WTC11 (cell line): ENCODE measurements around the gene COL10A1. TPM values are rescaled to one million over a fixed set of nuclear protein-coding genes. Genes with fewer than 3 reads are reported as not detected.

Experiments
- ATAC-seq: fragments of 200-7000 bp; cut with Tn5 transposase; 2 replicates; pipeline ENCODE4 v1.10.0; 2021; ENCODE audit warnings: mild to moderate bottlenecking, moderate library complexity
- CTCF ChIA-PET: fragments of 300-600 bp; sonication (Branson Sonifier 250); formaldehyde crosslinking; loops from one replicate; lab custom pipeline; 2021; ENCODE audit warnings: antibody characterized with exemption; lab: Charles Lee
- POLR2A ChIA-PET: fragments of 350-600 bp; sonication (Branson Sonifier 250); formaldehyde crosslinking; loops from one replicate; lab custom pipeline; 2021; ENCODE audit warnings: antibody characterized with exemption; lab: Charles Lee
- DNase-seq: peaks from one replicate; pipeline ENCODE4 v3.0.0; 2021; ENCODE audit warnings: low spot score
- H3K27ac Mint-ChIP-seq: 2 replicates; pipeline ENCODE4 v1.8.0; 2021; ENCODE audit warnings: mixed read lengths
- H3K27me3 Mint-ChIP-seq: 2 replicates; pipeline ENCODE4 v1.8.0; 2021; ENCODE audit warnings: low read depth, mild to moderate bottlenecking, moderate library complexity, mixed read lengths
- H3K36me3 Mint-ChIP-seq: 2 replicates; pipeline ENCODE4 v1.8.0; 2021; ENCODE audit warnings: mixed read lengths
- H3K4me1 Mint-ChIP-seq: 2 replicates; pipeline ENCODE4 v1.8.0; 2022; ENCODE audit warnings: mixed read lengths
- H3K4me3 Mint-ChIP-seq: 2 replicates; pipeline ENCODE4 v1.8.0; 2021; ENCODE audit warnings: mild to moderate bottlenecking, moderate library complexity, mixed read lengths
- H3K9me3 Mint-ChIP-seq: 2 replicates; pipeline ENCODE4 v1.8.0; 2021; ENCODE audit warnings: mixed read lengths
- AR ChIP-seq: fragments of 250-450 bp; sonication (Bioruptor Pico); IDR thresholded peaks from 2 replicates; pipeline ENCODE4 v1.9.0; 2021; ENCODE audit warnings: mild to moderate bottlenecking
- ATF2 ChIP-seq: sonication (generic); formaldehyde crosslinking; IDR thresholded peaks from 2 replicates; pipeline ENCODE4 v1.8.1; 2022; ENCODE audit warnings: low read depth, missing genetic modification reagents, borderline replicate concordance
- CBFB ChIP-seq: sonication (generic); formaldehyde crosslinking; IDR thresholded peaks from 2 replicates; pipeline ENCODE4 v1.8.1; 2022; ENCODE audit warnings: mild to moderate bottlenecking, low read depth, missing genetic modification reagents
- E2F1 ChIP-seq: sonication (generic); formaldehyde crosslinking; IDR thresholded peaks from 2 replicates; pipeline ENCODE4 v1.8.0; 2022; ENCODE audit warnings: mild to moderate bottlenecking, missing genetic modification reagents
- FOXJ3 ChIP-seq: sonication (generic); formaldehyde crosslinking; IDR thresholded peaks from 2 replicates; pipeline ENCODE4 v1.9.0; 2021; ENCODE audit warnings: missing genetic modification reagents, mild to moderate bottlenecking, borderline replicate concordance
- FOXP4 ChIP-seq: sonication (generic); formaldehyde crosslinking; IDR thresholded peaks from 2 replicates; pipeline ENCODE4 v1.8.0; 2022; ENCODE audit warnings: mild to moderate bottlenecking, missing genetic modification reagents
- GABPB1 ChIP-seq: sonication (generic); formaldehyde crosslinking; IDR thresholded peaks from 2 replicates; pipeline ENCODE4 v1.8.1; 2023; ENCODE audit warnings: mild to moderate bottlenecking, missing genetic modification reagents
- GTF2I ChIP-seq: fragments of 250-450 bp; sonication (Bioruptor Pico); conservative IDR thresholded peaks from 2 replicates; pipeline ENCODE4 v1.4.0; 2021; ENCODE audit warnings: mild to moderate bottlenecking
- HMGXB4 ChIP-seq: sonication (generic); formaldehyde crosslinking; IDR thresholded peaks from 2 replicates; pipeline ENCODE4 v1.8.1; 2023; ENCODE audit warnings: mild to moderate bottlenecking, moderate library complexity, missing genetic modification reagents
- IRF1 ChIP-seq: sonication (generic); formaldehyde crosslinking; IDR thresholded peaks from 2 replicates; pipeline ENCODE4 v1.8.0; 2023; ENCODE audit warnings: missing genetic modification reagents
- MYBL2 ChIP-seq: sonication (generic); formaldehyde crosslinking; IDR thresholded peaks from 2 replicates; pipeline ENCODE4 v1.8.1; 2023; ENCODE audit warnings: mild to moderate bottlenecking, moderate library complexity, missing genetic modification reagents
- PREB ChIP-seq: sonication (generic); formaldehyde crosslinking; IDR thresholded peaks from 2 replicates; pipeline ENCODE4 v1.8.1; 2022; ENCODE audit warnings: mild to moderate bottlenecking, missing genetic modification reagents, moderate library complexity, borderline replicate concordance
- TEAD4 ChIP-seq: sonication (generic); formaldehyde crosslinking; IDR thresholded peaks from 2 replicates; pipeline ENCODE4 v1.8.0; 2022; ENCODE audit warnings: mild to moderate bottlenecking, missing genetic modification reagents
- ZBTB21 ChIP-seq: sonication (generic); formaldehyde crosslinking; IDR thresholded peaks from 2 replicates; pipeline ENCODE4 v1.8.1; 2023; ENCODE audit warnings: mild to moderate bottlenecking, missing genetic modification reagents, borderline replicate concordance
- ZNF138 ChIP-seq: sonication (generic); formaldehyde crosslinking; conservative IDR thresholded peaks from 2 replicates; pipeline ENCODE4 v1.8.1; 2022; ENCODE audit warnings: mild to moderate bottlenecking, moderate library complexity, missing genetic modification reagents
- ZNF232 ChIP-seq: sonication (generic); formaldehyde crosslinking; IDR thresholded peaks from 2 replicates; pipeline ENCODE4 v1.8.0; 2022; ENCODE audit warnings: mild to moderate bottlenecking, missing genetic modification reagents
- ZNF263 ChIP-seq: sonication (generic); formaldehyde crosslinking; IDR thresholded peaks from 2 replicates; pipeline ENCODE4 v1.8.1; 2022; ENCODE audit warnings: low read depth, mild to moderate bottlenecking, moderate library complexity, missing genetic modification reagents
- ZNF396 ChIP-seq: fragments of 250-450 bp; sonication (Bioruptor Pico); IDR thresholded peaks from 2 replicates; pipeline ENCODE4 v1.8.0; 2021; ENCODE audit warnings: mild to moderate bottlenecking, moderate library complexity, borderline replicate concordance
- total RNA-seq: library from RNA; stranded (reverse); gene quantifications from 3 replicates; pipeline ENCODE4 v1.2.3, GENCODE V29; 2021

Gene COL10A1
- total RNA-seq, 1 experiment from 2014 or later: not detected

- H3K27me3 Mint-ChIP-seq: peaks cover 9% of the 10 kb centered on the region
- peaks cover 68% of the 10 kb centered on the region for H3K4me1 Mint-ChIP-seq
- H3K36me3 Mint-ChIP-seq: peaks cover 9% of the 10 kb centered on the region
- peak overlapping the region; percentile 91 for H3K4me3 Mint-ChIP-seq
- TF ChIP-seq GTF2I (CRISPR knock-in tag): 0 out of 2 replicates have a peak, but pooled peaks have one; percentile 37
- no peak for TF ChIP-seq ATF2
- TF ChIP-seq AR (CRISPR knock-in tag): no peak
- peaks cover under 1% of the 10 kb centered on the region for H3K9me3 Mint-ChIP-seq
- POLR2A ChIA-PET: no interaction called here
- DNase-seq: no peak
- no peak for ATAC-seq
- CTCF ChIA-PET: interaction anchor here (2.2 to 2.7 kb wide), 2 partner anchors 10 to 91 kb away, joined by 9 to 16 read pairs; no protein-coding TSS in a partner anchor
- peak overlapping the region; percentile 85 for H3K27ac Mint-ChIP-seq
Measured at GRCh38 chr6:116101790-116102189, 24.1 kb downstream of the COL10A1 start.

- DNase-seq (no peak), ATAC-seq (no peak)
- CTCF ChIA-PET: interaction anchor here (1.4 to 2.7 kb wide), 3 partner anchors 8 to 90 kb away, joined by 4 to 16 read pairs (median 9); no protein-coding TSS in a partner anchor
- POLR2A ChIA-PET: interaction anchor here (1.2 to 1.4 kb wide), 2 partner anchors 11 to 131 kb away, joined by 3 to 5 read pairs; no protein-coding TSS in a partner anchor
- H3K4me3 Mint-ChIP-seq: peak overlapping the region; percentile 91
- peaks cover 9% of the 10 kb centered on the region for H3K27me3 Mint-ChIP-seq
- peaks cover 14% of the 10 kb centered on the region for H3K36me3 Mint-ChIP-seq
- peaks cover 64% of the 10 kb centered on the region for H3K4me1 Mint-ChIP-seq
- no peak for TF ChIP-seq ZNF138 (CRISPR knock-in tag)
- TF ChIP-seq FOXJ3 (CRISPR knock-in tag): no peak
- no peak for TF ChIP-seq MYBL2 (CRISPR knock-in tag)
- no peak for TF ChIP-seq ZNF263 (CRISPR knock-in tag)
- no peak for TF ChIP-seq ZBTB21 (CRISPR knock-in tag)
- TF ChIP-seq TEAD4 (CRISPR knock-in tag): no peak
- TF ChIP-seq ZNF232: no peak
- TF ChIP-seq PREB: no peak
- no peak for TF ChIP-seq FOXP4 (CRISPR knock-in tag)
- TF ChIP-seq, all 79 proteins: peak for 0
- Mint-ChIP-seq H3K9me3 (peaks cover 6% of the 10 kb centered on the region), H3K27ac (peak overlapping the region; percentile 85)
Measured at GRCh38 chr6:116101302-116101718, 24.6 kb downstream of the COL10A1 start.

GRCh38 chr6:116100419-116101301 is 25.3 kb downstream of the COL10A1 start, which contains the start of gene NT5DC1:
Gene NT5DC1 (plus strand): TSS chr6:116100853. CDS start chr6:116100931, 78 bp downstream.
- peaks cover 20% of the 10 kb centered on the region for H3K36me3 Mint-ChIP-seq
- DNase-seq (peak; percentile 87), ATAC-seq (peak; percentile 92)
- peaks cover 9% of the 10 kb centered on the region for H3K27me3 Mint-ChIP-seq
- H3K27ac Mint-ChIP-seq: peak within 1 kb of the TSS; percentile 95
- POLR2A ChIA-PET: interaction anchor here (1.0 to 1.4 kb wide), 3 partner anchors 10 to 131 kb away, joined by 3 to 5 read pairs (median 4); no protein-coding TSS in a partner anchor
- peaks cover 12% of the 10 kb centered on the region for H3K9me3 Mint-ChIP-seq
- CTCF ChIA-PET: interaction anchor here (1.4 to 2.7 kb wide), 3 partner anchors 9 to 89 kb away, joined by 4 to 16 read pairs (median 9); no protein-coding TSS in a partner anchor
- peaks cover 57% of the 10 kb centered on the region for H3K4me1 Mint-ChIP-seq
- H3K4me3 Mint-ChIP-seq: peak within 1 kb of the TSS; percentile 91
- TF ChIP-seq HMGXB4 (CRISPR knock-in tag) (peak; percentile 96), E2F1 (CRISPR knock-in tag) (no peak; the same call in 1 of the 2 replicates), IRF1 (CRISPR knock-in tag) (peak; percentile 29; the same call in 1 of the 2 replicates), GABPB1 (CRISPR knock-in tag) (peak; percentile 75), CBFB (CRISPR knock-in tag) (0 out of 2 replicates have a peak, but pooled peaks have one; percentile 92), FOXJ3 (CRISPR knock-in tag) (no peak), ZNF396 (CRISPR knock-in tag) (no peak)
